GM10266 (cell line): ENCODE results near the gene NR2C2AP.

Source experiments
- DNase-seq: peaks from one replicate; pipeline ENCODE4 v3.0.0; 2012; ENCODE audit errors: extremely low spot score
- TF ChIP-seq, protein P1 (sequence below): IDR thresholded peaks from 2 replicates; pipeline ENCODE4 v1.5.1; 2012; ENCODE audit warnings: mild to moderate bottlenecking, low read depth; ENCODE audit not compliant: control insufficient read depth, insufficient read depth; ENCODE audit errors: missing control alignments

Gene NR2C2AP

DNA sequence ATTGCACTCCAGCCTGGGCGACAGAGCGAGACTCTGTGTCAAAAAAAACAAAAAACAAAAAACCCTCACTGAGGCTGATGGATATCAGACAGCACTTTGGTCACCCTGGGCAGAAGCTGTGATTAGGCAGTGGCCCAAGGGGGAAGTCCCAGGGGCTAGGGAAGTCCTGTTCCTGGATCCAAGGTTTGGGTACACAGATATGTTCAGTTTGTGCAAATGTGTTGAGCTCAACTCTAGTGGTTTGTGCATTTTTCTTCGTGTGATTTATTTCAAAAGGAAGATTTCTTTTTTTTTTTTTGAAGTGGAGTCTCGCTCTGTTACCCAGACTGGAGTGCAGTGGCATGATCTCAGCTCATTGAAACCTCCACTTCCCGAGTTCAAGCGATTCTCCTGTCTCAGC is 45.4 kb downstream of the NR2C2AP start:
- TF ChIP-seq, protein P1, sequence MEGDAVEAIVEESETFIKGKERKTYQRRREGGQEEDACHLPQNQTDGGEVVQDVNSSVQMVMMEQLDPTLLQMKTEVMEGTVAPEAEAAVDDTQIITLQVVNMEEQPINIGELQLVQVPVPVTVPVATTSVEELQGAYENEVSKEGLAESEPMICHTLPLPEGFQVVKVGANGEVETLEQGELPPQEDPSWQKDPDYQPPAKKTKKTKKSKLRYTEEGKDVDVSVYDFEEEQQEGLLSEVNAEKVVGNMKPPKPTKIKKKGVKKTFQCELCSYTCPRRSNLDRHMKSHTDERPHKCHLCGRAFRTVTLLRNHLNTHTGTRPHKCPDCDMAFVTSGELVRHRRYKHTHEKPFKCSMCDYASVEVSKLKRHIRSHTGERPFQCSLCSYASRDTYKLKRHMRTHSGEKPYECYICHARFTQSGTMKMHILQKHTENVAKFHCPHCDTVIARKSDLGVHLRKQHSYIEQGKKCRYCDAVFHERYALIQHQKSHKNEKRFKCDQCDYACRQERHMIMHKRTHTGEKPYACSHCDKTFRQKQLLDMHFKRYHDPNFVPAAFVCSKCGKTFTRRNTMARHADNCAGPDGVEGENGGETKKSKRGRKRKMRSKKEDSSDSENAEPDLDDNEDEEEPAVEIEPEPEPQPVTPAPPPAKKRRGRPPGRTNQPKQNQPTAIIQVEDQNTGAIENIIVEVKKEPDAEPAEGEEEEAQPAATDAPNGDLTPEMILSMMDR: no peak
- no peak for DNase-seq

GRCh38 chr19:19155495-19156219 is 47.6 kb downstream of the NR2C2AP start:
- no peak for DNase-seq
- TF ChIP-seq, protein P1: no peak

DNA sequence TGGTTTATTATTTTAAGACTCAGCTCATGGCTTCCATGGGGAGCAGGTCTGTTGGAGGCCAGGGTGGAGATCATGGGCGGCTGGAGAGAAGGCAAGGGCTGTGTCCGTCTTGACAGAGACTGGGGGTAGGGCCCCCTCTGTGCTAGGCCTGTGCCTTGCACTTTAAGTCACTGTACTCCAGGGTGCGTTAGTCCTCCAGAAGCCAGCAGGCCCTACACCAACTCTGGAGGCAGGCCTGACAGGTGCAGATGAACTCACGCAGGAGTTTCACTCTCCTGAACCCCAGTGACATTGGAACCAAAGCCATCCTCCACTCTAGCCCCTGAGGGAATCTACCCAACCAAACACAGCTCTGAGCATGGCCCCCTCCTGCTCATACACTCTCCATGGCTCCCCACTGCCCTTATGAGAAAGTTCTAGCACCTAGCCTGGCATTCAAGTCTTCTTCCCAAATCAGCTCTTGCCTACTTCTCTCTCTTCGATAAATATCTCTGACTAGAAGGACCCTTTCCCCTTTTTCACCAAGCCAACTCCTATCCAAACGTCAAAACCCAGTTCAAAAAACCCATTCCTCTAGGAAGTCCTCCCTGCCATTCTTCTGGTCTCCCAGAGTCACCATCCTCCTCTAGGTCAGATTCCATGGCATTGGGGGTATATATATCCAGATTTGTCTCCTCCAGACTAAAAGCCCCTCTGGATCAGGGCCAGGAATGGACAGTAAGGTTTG is 48.3 kb downstream of the NR2C2AP start:
- TF ChIP-seq, protein P1: no peak
- no peak for DNase-seq

DNA sequence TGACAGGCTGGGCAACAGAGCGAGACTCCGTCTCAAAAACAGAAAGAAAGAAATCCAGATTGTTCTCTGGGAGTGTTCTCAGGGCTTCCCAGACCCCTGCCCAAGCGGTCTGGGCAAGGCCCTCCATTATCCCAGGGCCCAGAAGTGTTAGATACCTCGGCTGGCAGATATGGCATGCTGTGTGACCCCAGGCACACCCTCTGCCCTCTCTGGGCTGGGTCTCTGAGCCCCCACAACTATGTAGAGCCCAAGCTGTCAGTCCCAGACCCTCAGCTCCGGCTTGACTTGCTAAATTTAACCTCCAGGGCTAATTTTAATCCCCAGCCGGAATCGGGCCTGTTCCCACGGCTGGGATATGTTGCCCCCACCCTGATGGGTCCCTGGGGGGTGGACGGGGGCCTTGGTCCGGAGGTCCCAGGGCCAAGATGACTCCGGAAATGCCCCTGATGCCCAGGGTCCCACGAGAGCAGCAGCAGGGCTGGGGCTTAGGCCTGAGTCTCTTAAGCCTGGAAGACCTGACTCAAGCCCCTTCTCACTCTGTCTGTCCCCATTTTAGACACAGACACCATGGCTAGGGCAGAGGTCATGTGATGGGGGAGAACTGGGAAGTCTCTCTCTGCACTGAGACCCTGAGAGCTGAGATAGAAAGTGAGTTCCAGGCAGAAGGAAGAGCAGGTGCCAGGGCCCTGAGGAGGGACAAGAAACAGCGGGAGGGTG is 50.4 kb downstream of the NR2C2AP start:
- no peak for DNase-seq
- TF ChIP-seq, protein P1: no peak

GRCh38 chr19:19151418-19151817 is 51.8 kb downstream of the NR2C2AP start:
- TF ChIP-seq, protein P1: no peak
- no peak for DNase-seq
